GM12878 (cell line): ENCODE results near the gene ZCCHC24. TPM values are rescaled to one million over a fixed set of nuclear protein-coding genes. Genes with fewer than 3 reads are reported as not detected.
A peak's percentile ranks its signal among the peaks of the same experiment; 100 is the strongest.

Source experiments
- ATAC-seq: fragments of 200-7000 bp; cut with Tn5 transposase; 3 replicates; pipeline ENCODE4 v1.9.1; 2020; ENCODE audit warnings: mild to moderate bottlenecking, moderate library complexity
- BruUV-seq: library from RNA; stranded (reverse); fragments of 400-500 nt; replicated peaks from 2 replicates; lab custom pipeline; 2021; lab: Mats Ljungman, UMichigan
- CTCF ChIA-PET: fragments of 300-600 bp; sonication (Branson Sonifier 250); formaldehyde crosslinking; extraction: SDS; loops from one replicate; lab custom pipeline; 2021; ENCODE audit warnings: inconsistent platforms; lab: Yijun Ruan, JAX
- POLR2A ChIA-PET: fragments of 350-600 bp; formaldehyde crosslinking; extraction: SDS; loops from one replicate; lab custom pipeline; 2021; ENCODE audit warnings: inconsistent platforms; lab: Charles Lee
- RAD21 ChIA-PET: fragments of 300-600 bp; sonication (Branson Sonifier 250); formaldehyde crosslinking; loops from one replicate; lab custom pipeline; 2023; ENCODE audit warnings: antibody characterized with exemption; ENCODE audit not compliant: unreplicated experiment; lab: Charles Lee
- SMC1A ChIA-PET: fragments of 300-600 bp; sonication (Branson Sonifier 250); formaldehyde crosslinking; loops from one replicate; lab custom pipeline; 2023; ENCODE audit not compliant: unreplicated experiment, uncharacterized antibody; lab: Charles Lee
- DNase-seq: peaks from one replicate; pipeline ENCODE4 v3.0.0-alpha.2; 2011; ENCODE audit warnings: low read depth, low spot score
- FAIRE-seq: peaks from 3 replicates; lab custom pipeline; 2011; peaks lifted over from hg19 to GRCh38; lab: Jason Lieb, UNC
- H2AFZ ChIP-seq: 2 replicates; pipeline ENCODE4 v1.6.0; 2011; ENCODE audit warnings: low read depth, low read length, control low read depth; ENCODE audit not compliant: control insufficient read depth
- H3K27ac ChIP-seq: 2 replicates; pipeline ENCODE4 v1.5.1; 2011; ENCODE audit warnings: control low read depth; ENCODE audit not compliant: control insufficient read depth, insufficient read depth
- H3K27me3 ChIP-seq, 2 experiments: replicated peaks in 1 of 2; 2 replicates each; pipeline versions ENCODE4 v1.6.0 to v1.6.1; 2011; ENCODE audit warnings: low read length in 1 of 2; ENCODE audit not compliant: control insufficient read depth in 2 of 2, insufficient read depth in 2 of 2
- H3K36me3 ChIP-seq, 2 experiments: 2 replicates each; pipeline ENCODE4 v1.5.1; 2011; ENCODE audit warnings: low read length in 1 of 2; ENCODE audit not compliant: control insufficient read depth in 2 of 2, insufficient read depth in 2 of 2
- H3K4me1 ChIP-seq: 2 replicates; pipeline ENCODE4 v1.6.1; 2011; ENCODE audit warnings: mild to moderate bottlenecking, low read length, moderate library complexity, mixed read lengths; ENCODE audit not compliant: control insufficient read depth, insufficient read depth
- H3K4me2 ChIP-seq: 2 replicates; pipeline ENCODE4 v1.6.0; 2011; ENCODE audit warnings: control low read depth; ENCODE audit not compliant: control insufficient read depth, insufficient read depth
- H3K4me3 ChIP-seq: fragments of 200-600 bp; sonication (generic); 2 replicates; pipeline ENCODE4 v1.5.1; 2016
- H3K79me2 ChIP-seq: 2 replicates; pipeline ENCODE4 v1.6.0; 2011; ENCODE audit warnings: low read length; ENCODE audit not compliant: control insufficient read depth, insufficient read depth
- H3K9ac ChIP-seq: 2 replicates; pipeline ENCODE4 v1.8.0; 2011; ENCODE audit warnings: low read length, control low read depth, mixed read lengths; ENCODE audit not compliant: control insufficient read depth, insufficient read depth
- H3K9me3 ChIP-seq: replicated peaks from 3 replicates; pipeline ENCODE4 v1.5.1; 2011; ENCODE audit warnings: mild to moderate bottlenecking, low read length; ENCODE audit not compliant: control insufficient read depth, insufficient read depth
- H4K20me1 ChIP-seq: 2 replicates; pipeline ENCODE4 v1.6.0; 2011; ENCODE audit not compliant: control insufficient read depth, insufficient read depth
- ASH2L ChIP-seq: fragments of 300-600, 200-600 bp; sonication (generic); IDR thresholded peaks from 2 replicates; pipeline ENCODE4 v1.6.1; 2017; ENCODE audit warnings: low read depth, mild to moderate bottlenecking, borderline replicate concordance
- ATF7 ChIP-seq: fragments of 450-650 bp; IDR thresholded peaks from 2 replicates; pipeline ENCODE4 v1.6.1; 2016; ENCODE audit warnings: low read depth, mild to moderate bottlenecking
- CBX3 ChIP-seq: fragments of 200-600 bp; sonication (generic); IDR thresholded peaks from 2 replicates; pipeline ENCODE4 v1.6.1; 2016; ENCODE audit warnings: low read depth, borderline replicate concordance
- CHD1 ChIP-seq: IDR thresholded peaks from 2 replicates; pipeline ENCODE4 v1.6.1; 2012; ENCODE audit warnings: low read depth, low read length, improper control_type of control experiment
- ELK1 ChIP-seq: IDR thresholded peaks from 2 replicates; pipeline ENCODE4 v1.6.1; 2012; ENCODE audit warnings: low read depth, low read length, improper control_type of control experiment
- HDAC2 ChIP-seq: fragments of 200-600 bp; sonication (generic); IDR thresholded peaks from 2 replicates; pipeline ENCODE4 v1.6.1; 2017
- KDM1A ChIP-seq: fragments of 200-600 bp; sonication (generic); IDR thresholded peaks from 2 replicates; pipeline ENCODE4 v1.6.1; 2016; ENCODE audit warnings: borderline replicate concordance
- NR2F1 ChIP-seq: fragments of 450-650 bp; conservative IDR thresholded peaks from 2 replicates; pipeline ENCODE4 v1.6.1; 2017; ENCODE audit warnings: mild to moderate bottlenecking
- PAX5 ChIP-seq: IDR thresholded peaks from 2 replicates; pipeline ENCODE4 v1.6.1; 2011; ENCODE audit warnings: low read depth, low read length, borderline replicate concordance
- POLR2A ChIP-seq: IDR thresholded peaks from 2 replicates; pipeline ENCODE4 v1.6.1; 2011; ENCODE audit warnings: low read depth, mild to moderate bottlenecking, low read length
- POLR2AphosphoS5 ChIP-seq: IDR thresholded peaks from 2 replicates; pipeline ENCODE4 v1.6.1; 2011; ENCODE audit warnings: mild to moderate bottlenecking, low read length, inconsistent platforms
- RELA ChIP-seq: fragments of 450-650 bp; IDR thresholded peaks from 2 replicates; pipeline ENCODE4 v1.8.0; 2014; ENCODE audit warnings: borderline replicate concordance; ENCODE audit not compliant: partially characterized antibody
- RUNX3 ChIP-seq: IDR thresholded peaks from 2 replicates; pipeline ENCODE4 v1.6.1; 2012; ENCODE audit warnings: low read length, inconsistent platforms
- SPI1 ChIP-seq: IDR thresholded peaks from 2 replicates; pipeline ENCODE4 v1.6.1; 2011; ENCODE audit warnings: low read depth, mild to moderate bottlenecking, low read length, moderate library complexity, borderline replicate concordance; ENCODE audit not compliant: insufficient read depth
- SUPT20H ChIP-seq: IDR thresholded peaks from 2 replicates; pipeline ENCODE4 v1.6.1; 2011; ENCODE audit warnings: low read depth, mild to moderate bottlenecking, low read length, moderate library complexity, borderline replicate concordance; ENCODE audit not compliant: control insufficient read depth
- ZNF24 ChIP-seq: fragments of 450-650 bp; IDR thresholded peaks from 2 replicates; pipeline ENCODE4 v1.6.1; 2017; ENCODE audit warnings: antibody characterized with exemption, mild to moderate bottlenecking
- WGBS: methylation state at CpG from one replicate; pipeline ENCODE4 v1.1.6; 2016; ENCODE audit warnings: low lambda C conversion rate; ENCODE audit not compliant: insufficient replicate concordance, insufficient coverage; ENCODE audit errors: missing lambda C conversion rate; 5-methylcytosine and 5-hydroxymethylcytosine counted together
- in situ Hi-C: fragments of 300-500 bp; cut with MboI; formaldehyde crosslinking; loops from 9 replicates; pipeline ENCODE4 v1.14.3; 2018; ENCODE audit warnings: mixed read lengths
- intact Hi-C: fragments of 100-400 bp; cut with micrococcal nuclease; formaldehyde crosslinking; loops from one replicate; pipeline ENCODE4 v1.14.2; 2022; ENCODE audit not compliant: unreplicated experiment
- polyA plus RNA-seq, 11 experiments: library from polyadenylated mRNA; depleted of rRNA in 4 of 11; unstranded in 6 of 11; stranded (reverse) in 5 of 11; fragments of >200 nt; fragmentation: Nextera tagmentation in 4 of 11; fragmentation: Illumina TruSeq in 1 of 11; extraction: Ambion mirVana in 4 of 11; extraction: Trizol in 1 of 11; gene quantifications; 1 replicate in 1 of 11; 2 replicates in 10 of 11; pipeline versions ENCODE4 v1.2.1 to v1.2.3, GENCODE V29; 2011 to 2016; ENCODE audit warnings: inconsistent platforms in 2 of 11, missing spikeins in 2 of 11, low read depth in 1 of 11
- total RNA-seq, 4 experiments: library from RNA; depleted of rRNA in 3 of 4; stranded (reverse); fragments of >200 nt in 3 of 4; fragmentation: Illumina TruSeq in 1 of 4; extraction: Trizol in 1 of 4; gene quantifications; 2 replicates each; pipeline versions ENCODE4 v1.2.1 to v1.2.3, GENCODE V29; 2013 to 2021
- TF ChIP-seq, protein P1 (sequence below): fragments of 450-650 bp; IDR thresholded peaks from 2 replicates; pipeline ENCODE4 v1.6.1; 2018; ENCODE audit warnings: mild to moderate bottlenecking, low read depth, moderate library complexity; ENCODE audit not compliant: partially characterized antibody
- TF ChIP-seq, protein P2 (sequence below): fragments of 450-650 bp; IDR thresholded peaks from 2 replicates; pipeline ENCODE4 v1.6.1; 2016; ENCODE audit warnings: mild to moderate bottlenecking

ZCCHC24 gene
- total and polyA plus RNA-seq, 10 of the 15 experiments (the other 5 are each of a cell fraction or from before 2014, with no cell fraction given), result 0.02 to 0.62 (median 0.04) TPM; not detected in 4

DNA sequence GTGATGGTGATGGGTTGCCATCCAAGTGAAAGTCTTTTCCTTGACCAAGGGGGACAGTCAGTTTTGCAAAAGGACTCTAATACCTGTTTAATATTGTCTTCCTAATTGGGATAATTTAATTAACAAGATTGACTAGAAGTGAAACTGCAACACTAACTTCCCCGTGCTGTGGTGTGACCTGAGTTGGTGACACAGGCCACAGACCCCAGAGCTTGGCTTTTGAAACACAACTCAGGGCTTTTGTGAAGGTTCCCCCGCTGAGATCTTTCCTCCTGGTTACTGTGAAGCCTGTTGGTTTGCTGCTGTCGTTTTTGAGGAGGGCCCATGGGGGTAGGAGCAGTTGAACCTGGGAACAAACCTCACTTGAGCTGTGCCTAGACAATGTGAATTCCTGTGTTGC is 91.3 kb downstream of the ZCCHC24 start (continued):
- peak; percentile 65 for TF ChIP-seq POLR2AphosphoS5
- TF ChIP-seq, protein P1, sequence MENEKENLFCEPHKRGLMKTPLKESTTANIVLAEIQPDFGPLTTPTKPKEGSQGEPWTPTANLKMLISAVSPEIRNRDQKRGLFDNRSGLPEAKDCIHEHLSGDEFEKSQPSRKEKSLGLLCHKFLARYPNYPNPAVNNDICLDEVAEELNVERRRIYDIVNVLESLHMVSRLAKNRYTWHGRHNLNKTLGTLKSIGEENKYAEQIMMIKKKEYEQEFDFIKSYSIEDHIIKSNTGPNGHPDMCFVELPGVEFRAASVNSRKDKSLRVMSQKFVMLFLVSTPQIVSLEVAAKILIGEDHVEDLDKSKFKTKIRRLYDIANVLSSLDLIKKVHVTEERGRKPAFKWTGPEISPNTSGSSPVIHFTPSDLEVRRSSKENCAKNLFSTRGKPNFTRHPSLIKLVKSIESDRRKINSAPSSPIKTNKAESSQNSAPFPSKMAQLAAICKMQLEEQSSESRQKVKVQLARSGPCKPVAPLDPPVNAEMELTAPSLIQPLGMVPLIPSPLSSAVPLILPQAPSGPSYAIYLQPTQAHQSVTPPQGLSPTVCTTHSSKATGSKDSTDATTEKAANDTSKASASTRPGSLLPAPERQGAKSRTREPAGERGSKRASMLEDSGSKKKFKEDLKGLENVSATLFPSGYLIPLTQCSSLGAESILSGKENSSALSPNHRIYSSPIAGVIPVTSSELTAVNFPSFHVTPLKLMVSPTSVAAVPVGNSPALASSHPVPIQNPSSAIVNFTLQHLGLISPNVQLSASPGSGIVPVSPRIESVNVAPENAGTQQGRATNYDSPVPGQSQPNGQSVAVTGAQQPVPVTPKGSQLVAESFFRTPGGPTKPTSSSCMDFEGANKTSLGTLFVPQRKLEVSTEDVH, result no peak
- TF ChIP-seq, all 136 proteins: peak for 14

DNA sequence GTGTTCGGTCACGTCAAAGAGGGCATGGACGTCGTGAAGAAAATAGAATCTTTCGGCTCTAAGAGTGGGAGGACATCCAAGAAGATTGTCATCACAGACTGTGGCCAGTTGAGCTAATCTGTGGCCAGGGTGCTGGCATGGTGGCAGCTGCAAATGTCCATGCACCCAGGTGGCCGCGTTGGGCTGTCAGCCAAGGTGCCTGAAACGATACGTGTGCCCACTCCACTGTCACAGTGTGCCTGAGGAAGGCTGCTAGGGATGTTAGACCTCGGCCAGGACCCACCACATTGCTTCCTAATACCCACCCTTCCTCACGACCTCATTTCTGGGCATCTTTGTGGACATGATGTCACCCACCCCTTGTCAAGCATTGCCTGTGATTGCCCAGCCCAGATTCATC is 91.7 kb downstream of the ZCCHC24 start:
- Histone ChIP-seq H3K4me2 (no peak overlapping the region; the same call in 1 of the 2 replicates), H3K27me3 (no peaks in the 10 kb centered on the region), H3K9ac (no peak overlapping the region), H3K27ac (no peak overlapping the region), H2AFZ (no peak overlapping the region), H3K36me3 (peaks cover 42 to 46% of the 10 kb centered on the region in 2 experiments), H3K4me3 (no peak overlapping the region), H3K9me3 (no peaks in the 10 kb centered on the region; the same call in 2 of the 3 replicates), H3K79me2 (peaks cover 32% of the 10 kb centered on the region), H3K4me1 (peaks cover 18% of the 10 kb centered on the region), H4K20me1 (no peaks in the 10 kb centered on the region; the same call in 1 of the 2 replicates)
- ChIA-PET CTCF (interaction anchor here (1.1 to 2.8 kb wide), 3 partner anchors 20 to 134 kb away, joined by 3 to 22 read pairs (median 3); no protein-coding TSS in a partner anchor), POLR2A (interaction anchor here (1.0 kb wide), 1 partner anchor 67 kb away, joined by 4 read pairs; no protein-coding TSS in a partner anchor), RAD21 (no interaction called here)
- WGBS, result 87% methylated on average over 11 of the region's 11 CpGs
- FAIRE-seq (no peak), ATAC-seq (peak; percentile 15)
- intact Hi-C loops (no loop called here), in situ Hi-C loops (no loop called here)
- BruUV-seq, result TSS peak; percentile 8
- TF ChIP-seq, protein P2, sequence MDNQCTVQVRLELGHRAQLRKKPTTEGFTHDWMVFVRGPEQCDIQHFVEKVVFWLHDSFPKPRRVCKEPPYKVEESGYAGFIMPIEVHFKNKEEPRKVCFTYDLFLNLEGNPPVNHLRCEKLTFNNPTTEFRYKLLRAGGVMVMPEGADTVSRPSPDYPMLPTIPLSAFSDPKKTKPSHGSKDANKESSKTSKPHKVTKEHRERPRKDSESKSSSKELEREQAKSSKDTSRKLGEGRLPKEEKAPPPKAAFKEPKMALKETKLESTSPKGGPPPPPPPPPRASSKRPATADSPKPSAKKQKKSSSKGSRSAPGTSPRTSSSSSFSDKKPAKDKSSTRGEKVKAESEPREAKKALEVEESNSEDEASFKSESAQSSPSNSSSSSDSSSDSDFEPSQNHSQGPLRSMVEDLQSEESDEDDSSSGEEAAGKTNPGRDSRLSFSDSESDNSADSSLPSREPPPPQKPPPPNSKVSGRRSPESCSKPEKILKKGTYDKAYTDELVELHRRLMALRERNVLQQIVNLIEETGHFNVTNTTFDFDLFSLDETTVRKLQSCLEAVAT, result peak; percentile 36; the same call in 1 of the 2 replicates
- TF ChIP-seq CHD1 (no peak), RELA (no peak), HDAC2 (no peak), PAX5 (no peak), SUPT20H (no peak), RUNX3 (no peak), ZNF24 (no peak), POLR2A (peak; percentile 66), ATF7 (no peak; the same call in 1 of the 2 replicates), POLR2AphosphoS5 (peak; percentile 28; the same call in 1 of the 2 replicates), ELK1 (no peak), CBX3 (no peak), ASH2L (no peak), SPI1 (no peak), KDM1A (no peak), NR2F1 (no peak)
- TF ChIP-seq, all 136 proteins: peak for 3
- DNase-seq, result no peak
- SMC1A ChIA-PET, result interaction anchor here (0.6 to 1.4 kb wide), 4 partner anchors 10 to 63 kb away, joined by 3 to 4 read pairs (median 3); no protein-coding TSS in a partner anchor
